ENCODE data around the gene ISG20.

The ISG20 gene

DNA sequence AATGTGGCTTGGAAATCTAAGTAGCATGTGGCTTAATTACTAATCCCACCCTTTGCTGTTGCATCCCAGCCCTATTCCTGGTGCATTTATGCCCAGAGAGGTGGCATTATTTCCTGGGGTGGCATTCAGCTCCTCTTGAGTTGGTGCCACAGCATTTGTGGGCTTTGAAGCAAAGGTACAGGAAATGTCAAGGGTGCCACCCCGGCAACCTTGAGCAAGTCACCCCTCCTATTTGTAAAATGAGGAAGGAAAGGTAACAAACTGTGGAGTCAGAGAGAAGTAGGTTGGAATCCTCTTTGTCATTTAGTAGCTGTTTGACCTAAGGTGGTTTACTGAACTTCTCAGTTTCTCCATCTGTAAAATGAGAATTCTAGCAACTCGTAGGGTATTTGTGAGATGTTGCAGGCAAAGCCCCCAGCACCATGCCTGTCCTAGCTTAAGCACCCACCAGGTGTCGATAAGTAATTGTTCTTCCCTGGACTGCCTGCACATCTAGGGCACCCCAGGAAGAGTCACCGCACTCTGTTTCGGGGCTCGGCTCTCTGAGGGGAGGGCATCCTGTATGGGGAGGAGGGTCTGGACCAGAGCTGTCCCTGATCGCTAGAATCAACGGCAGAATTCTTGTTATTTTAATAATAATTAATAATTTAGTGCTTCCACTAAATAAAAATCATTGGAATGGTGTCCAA, 17.1 kb downstream of the ISG20 start:
- TF ChIP-seq CREB1 (IDR thresholded peaks at IDR 0.05; ENCODE audit: low read depth) = no peak
- no peak for TF ChIP-seq REST (IDR thresholded peaks at IDR 0.05; ENCODE audit: low read depth)
- no peak for TF ChIP-seq CEBPB (IDR thresholded peaks at IDR 0.05)
- TF ChIP-seq EP300 (IDR thresholded peaks at IDR 0.05; ENCODE audit: borderline replicate concordance) = no peak
- TF ChIP-seq TCF12 (IDR thresholded peaks at IDR 0.05; ENCODE audit: low read depth) = no peak
- TF ChIP-seq FOXM1 (IDR thresholded peaks at IDR 0.05; ENCODE audit: borderline replicate concordance, low read depth) = no peak
- no peak for TF ChIP-seq RAD21 (IDR thresholded peaks at IDR 0.05; ENCODE audit: low read depth)
- no peak for TF ChIP-seq ZBTB7A (IDR thresholded peaks at IDR 0.05; ENCODE audit: low read depth)
- TF ChIP-seq EGR1 (IDR thresholded peaks at IDR 0.05) = no peak
- no peak for TF ChIP-seq YY1 (IDR thresholded peaks at IDR 0.05; ENCODE audit: low read depth)
- no peak for TF ChIP-seq TEAD4 (IDR thresholded peaks at IDR 0.05)
- TF ChIP-seq USF1 (IDR thresholded peaks at IDR 0.05) = no peak
- TF ChIP-seq NFIC (IDR thresholded peaks at IDR 0.05) = no peak
- TF ChIP-seq MAX (IDR thresholded peaks at IDR 0.05) = no peak

GRCh38 chr15:88656760-88657221, 18.0 kb downstream of the ISG20 start:
- TF ChIP-seq EP300 (IDR thresholded peaks at IDR 0.05; ENCODE audit: borderline replicate concordance) = no peak
- TF ChIP-seq YY1 (IDR thresholded peaks at IDR 0.05; ENCODE audit: low read depth) = no peak
- no peak for TF ChIP-seq CEBPB (IDR thresholded peaks at IDR 0.05)
- TF ChIP-seq MAX (IDR thresholded peaks at IDR 0.05) = no peak
- no peak for TF ChIP-seq TCF12 (IDR thresholded peaks at IDR 0.05; ENCODE audit: low read depth)
- TF ChIP-seq FOXM1 (IDR thresholded peaks at IDR 0.05; ENCODE audit: borderline replicate concordance, low read depth) = no peak
- TF ChIP-seq ZBTB7A (IDR thresholded peaks at IDR 0.05; ENCODE audit: low read depth) = no peak
- no peak for TF ChIP-seq USF1 (IDR thresholded peaks at IDR 0.05)
- TF ChIP-seq CREB1 (IDR thresholded peaks at IDR 0.05; ENCODE audit: low read depth) = no peak
- no peak for TF ChIP-seq NFIC (IDR thresholded peaks at IDR 0.05)
- TF ChIP-seq TEAD4 (IDR thresholded peaks at IDR 0.05) = no peak
- TF ChIP-seq TAF1 (IDR thresholded peaks at IDR 0.05; ENCODE audit: low read depth) = no peak
- TF ChIP-seq EGR1 (IDR thresholded peaks at IDR 0.05) = no peak
- TF ChIP-seq RAD21 (IDR thresholded peaks at IDR 0.05; ENCODE audit: low read depth) = no peak
- no peak for TF ChIP-seq REST (IDR thresholded peaks at IDR 0.05; ENCODE audit: low read depth)

- no peak for TF ChIP-seq YY1 (IDR thresholded peaks at IDR 0.05; ENCODE audit: low read depth)
- TF ChIP-seq REST (IDR thresholded peaks at IDR 0.05; ENCODE audit: low read depth) = peak; percentile 43; the same call in 1 of the 2 replicates
- peak; percentile 97 for TF ChIP-seq RAD21 (IDR thresholded peaks at IDR 0.05; ENCODE audit: low read depth)
Observed at GRCh38 chr15:88657326-88658069, 18.7 kb downstream of the ISG20 start.

Data from Ishikawa (cell line).